HepG2 (cell line): Measurements from ENCODE around the gene MAP2K5.

Experiments
- ARID2 ChIP-seq: sonication (generic); formaldehyde crosslinking; IDR thresholded peaks from 2 replicates; pipeline ENCODE4 v1.8.1; 2022; ENCODE audit warnings: mild to moderate bottlenecking, missing genetic modification reagents, borderline replicate concordance
- ARID5B ChIP-seq: IDR thresholded peaks from 2 replicates; pipeline ENCODE4 v1.4.0; 2020; ENCODE audit warnings: mild to moderate bottlenecking, missing genetic modification reagents
- CTCF ChIP-seq: sonication (generic); formaldehyde crosslinking; IDR thresholded peaks from 2 replicates; pipeline ENCODE4 v1.5.0; 2020; ENCODE audit warnings: mild to moderate bottlenecking, missing genetic modification reagents, moderate library complexity
- NR1H2 ChIP-seq: sonication (generic); formaldehyde crosslinking; IDR thresholded peaks from 2 replicates; pipeline ENCODE4 v1.8.1; 2022; ENCODE audit warnings: low read depth, missing genetic modification reagents, borderline replicate concordance
- SRSF4 ChIP-seq: fragments of 200-400 bp; formaldehyde crosslinking; IDR thresholded peaks from one replicate; pipeline ENCODE4 v1.6.1; 2018; ENCODE audit warnings: mild to moderate bottlenecking, low read depth, low read length, moderate library complexity; ENCODE audit not compliant: poor library complexity, severe bottlenecking
- USF2 ChIP-seq, 2 experiments: sonication (generic) in 1 of 2; formaldehyde crosslinking in 1 of 2; IDR thresholded peaks; 2 replicates each; pipeline versions ENCODE4 v1.5.1 to v1.6.1; 2011 to 2020; ENCODE audit warnings: borderline replicate concordance in 1 of 2, low read depth in 1 of 2, low read length in 1 of 2, mild to moderate bottlenecking in 1 of 2, missing genetic modification reagents in 1 of 2, moderate library complexity in 1 of 2
- TF ChIP-seq, protein P1 (sequence below): sonication (generic); formaldehyde crosslinking; IDR thresholded peaks from 2 replicates; pipeline ENCODE4 v1.4.0; 2020; ENCODE audit warnings: missing genetic modification reagents
- TF ChIP-seq, protein P2 (sequence below): sonication (generic); formaldehyde crosslinking; conservative IDR thresholded peaks from 2 replicates; pipeline ENCODE4 v1.5.0; 2020; ENCODE audit warnings: missing genetic modification reagents

- TF ChIP-seq USF2 (IDR thresholded peaks at IDR 0.05; ENCODE audit: low read depth, low read length) (no peak), USF2 (CRISPR knock-in tag; IDR thresholded peaks at IDR 0.05; ENCODE audit: borderline replicate concordance) (no peak), NR1H2 (CRISPR knock-in tag) (no peak), CTCF (CRISPR knock-in tag) (no peak), ARID5B (no peak), SRSF4 (no peak), ARID2 (no peak)
- TF ChIP-seq, protein P1, sequence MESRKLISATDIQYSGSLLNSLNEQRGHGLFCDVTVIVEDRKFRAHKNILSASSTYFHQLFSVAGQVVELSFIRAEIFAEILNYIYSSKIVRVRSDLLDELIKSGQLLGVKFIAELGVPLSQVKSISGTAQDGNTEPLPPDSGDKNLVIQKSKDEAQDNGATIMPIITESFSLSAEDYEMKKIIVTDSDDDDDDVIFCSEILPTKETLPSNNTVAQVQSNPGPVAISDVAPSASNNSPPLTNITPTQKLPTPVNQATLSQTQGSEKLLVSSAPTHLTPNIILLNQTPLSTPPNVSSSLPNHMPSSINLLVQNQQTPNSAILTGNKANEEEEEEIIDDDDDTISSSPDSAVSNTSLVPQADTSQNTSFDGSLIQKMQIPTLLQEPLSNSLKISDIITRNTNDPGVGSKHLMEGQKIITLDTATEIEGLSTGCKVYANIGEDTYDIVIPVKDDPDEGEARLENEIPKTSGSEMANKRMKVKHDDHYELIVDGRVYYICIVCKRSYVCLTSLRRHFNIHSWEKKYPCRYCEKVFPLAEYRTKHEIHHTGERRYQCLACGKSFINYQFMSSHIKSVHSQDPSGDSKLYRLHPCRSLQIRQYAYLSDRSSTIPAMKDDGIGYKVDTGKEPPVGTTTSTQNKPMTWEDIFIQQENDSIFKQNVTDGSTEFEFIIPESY (CRISPR knock-in tag) = no peak
- TF ChIP-seq, protein P2, sequence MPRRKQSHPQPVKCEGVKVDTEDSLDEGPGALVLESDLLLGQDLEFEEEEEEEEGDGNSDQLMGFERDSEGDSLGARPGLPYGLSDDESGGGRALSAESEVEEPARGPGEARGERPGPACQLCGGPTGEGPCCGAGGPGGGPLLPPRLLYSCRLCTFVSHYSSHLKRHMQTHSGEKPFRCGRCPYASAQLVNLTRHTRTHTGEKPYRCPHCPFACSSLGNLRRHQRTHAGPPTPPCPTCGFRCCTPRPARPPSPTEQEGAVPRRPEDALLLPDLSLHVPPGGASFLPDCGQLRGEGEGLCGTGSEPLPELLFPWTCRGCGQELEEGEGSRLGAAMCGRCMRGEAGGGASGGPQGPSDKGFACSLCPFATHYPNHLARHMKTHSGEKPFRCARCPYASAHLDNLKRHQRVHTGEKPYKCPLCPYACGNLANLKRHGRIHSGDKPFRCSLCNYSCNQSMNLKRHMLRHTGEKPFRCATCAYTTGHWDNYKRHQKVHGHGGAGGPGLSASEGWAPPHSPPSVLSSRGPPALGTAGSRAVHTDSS = no peak
These were observed 272.6 kb downstream of the MAP2K5 start for GRCh38 chr15:67815036-67815592.
